MM.1S (cell line): Measurements from ENCODE around the gene LDLR.

Experiments
- DNase-seq: peaks from one replicate; pipeline ENCODE4 v3.0.0-alpha.2; 2015
- H2AFZ ChIP-seq: fragments of 300-600 bp; sonication (generic); 2 replicates; pipeline ENCODE4 v1.6.0; 2016; ENCODE audit warnings: antibody characterized with exemption, low read length
- H3F3A ChIP-seq: fragments of 300-600 bp; sonication (generic); 2 replicates; pipeline ENCODE4 v1.6.1; 2016; ENCODE audit warnings: mild to moderate bottlenecking, antibody characterized with exemption, low read length, moderate library complexity, mixed read lengths; ENCODE audit not compliant: insufficient read depth
- H3K27ac ChIP-seq: fragments of 300-600 bp; sonication (generic); 2 replicates; pipeline ENCODE4 v1.5.1; 2016; ENCODE audit warnings: mild to moderate bottlenecking, low read length
- H3K27me3 ChIP-seq: fragments of 300-600 bp; sonication (generic); replicated peaks from 2 replicates; pipeline ENCODE4 v1.6.0; 2016; ENCODE audit warnings: low read length; ENCODE audit not compliant: insufficient read depth
- H3K36me3 ChIP-seq: fragments of 300-600 bp; sonication (generic); replicated peaks from 2 replicates; pipeline ENCODE4 v1.6.1; 2016; ENCODE audit warnings: mild to moderate bottlenecking, low read length, mixed read lengths; ENCODE audit not compliant: insufficient read depth
- H3K4me1 ChIP-seq: fragments of 300-600 bp; sonication (generic); 2 replicates; pipeline ENCODE4 v1.6.1; 2016; ENCODE audit warnings: low read length, mixed read lengths
- H3K4me2 ChIP-seq: fragments of 300-600 bp; sonication (generic); 2 replicates; pipeline ENCODE4 v1.6.0; 2016; ENCODE audit warnings: low read depth, low read length
- H3K4me3 ChIP-seq: fragments of 300-600 bp; sonication (generic); 2 replicates; pipeline ENCODE4 v1.5.1; 2016; ENCODE audit warnings: low read length, mixed read lengths
- H3K79me2 ChIP-seq: fragments of 300-600 bp; sonication (generic); 2 replicates; pipeline ENCODE4 v1.6.1; 2016; ENCODE audit warnings: mixed run types, low read length, mixed read lengths
- H3K9ac ChIP-seq: fragments of 300-600 bp; sonication (generic); 2 replicates; pipeline ENCODE4 v1.6.1; 2016; ENCODE audit warnings: low read length, mixed read lengths
- H3K9me2 ChIP-seq: fragments of 300-600 bp; sonication (generic); replicated peaks from 2 replicates; pipeline ENCODE4 v1.6.1; 2016; ENCODE audit warnings: mild to moderate bottlenecking, low read length, mixed read lengths; ENCODE audit not compliant: insufficient read depth
- H3K9me3 ChIP-seq: fragments of 300-600 bp; sonication (generic); replicated peaks from 2 replicates; pipeline ENCODE4 v1.6.1; 2016; ENCODE audit warnings: mild to moderate bottlenecking, low read length, mixed read lengths; ENCODE audit not compliant: insufficient read depth
- H4K20me1 ChIP-seq: fragments of 300-600 bp; sonication (generic); 2 replicates; pipeline ENCODE4 v1.6.1; 2016; ENCODE audit warnings: mild to moderate bottlenecking, low read length, moderate library complexity, mixed read lengths; ENCODE audit not compliant: insufficient read depth
- EZH2 ChIP-seq: fragments of 300-600 bp; sonication (generic); optimal IDR thresholded peaks from 2 replicates; pipeline ENCODE3; 2017; ENCODE audit warnings: low read depth, mild to moderate bottlenecking, antibody characterized with exemption, low read length, mixed read lengths
- EZH2phosphoT487 ChIP-seq: fragments of 300-600 bp; sonication (generic); IDR thresholded peaks from 2 replicates; pipeline ENCODE4 v1.6.1; 2018; ENCODE audit warnings: antibody characterized with exemption, low read length
- TF ChIP-seq, protein P1 (sequence below): fragments of 300-600 bp; sonication (generic); IDR thresholded peaks from 2 replicates; pipeline ENCODE4 v1.5.1; 2016; ENCODE audit warnings: antibody characterized with exemption, low read length, mixed read lengths

LDLR gene

DNA sequence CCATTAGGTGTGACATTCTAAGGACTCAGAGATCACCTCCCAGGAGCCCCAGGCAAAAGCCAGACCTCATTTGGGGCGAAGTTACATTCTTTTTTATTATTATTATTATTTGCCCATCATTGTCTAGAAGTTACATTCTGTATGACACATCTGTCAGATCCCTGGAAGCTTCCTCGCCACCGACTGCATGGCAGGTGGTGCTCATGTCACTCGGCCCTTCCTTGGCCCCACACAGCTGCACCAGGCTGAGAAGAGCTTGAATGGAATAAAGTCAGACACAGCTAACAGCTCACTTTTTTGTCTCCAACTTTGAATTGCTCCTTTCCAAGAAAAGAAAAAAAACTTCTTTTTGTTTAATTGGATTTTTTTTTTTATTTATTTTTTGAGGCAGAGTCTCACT, 41.4 kb upstream of the LDLR start:
- Histone ChIP-seq H3K27me3 (no peaks in the 10 kb centered on the region), H3K9me2 (no peaks in the 10 kb centered on the region), H3K9me3 (no peaks in the 10 kb centered on the region), H3F3A (peaks cover 26% of the 10 kb centered on the region), H3K4me3 (no peak overlapping the region), H3K36me3 (peaks cover 4% of the 10 kb centered on the region; the same call in 1 of the 2 replicates), H3K4me1 (peaks cover 22% of the 10 kb centered on the region), H3K79me2 (peaks cover 12% of the 10 kb centered on the region), H3K4me2 (no peak overlapping the region), H2AFZ (no peak overlapping the region), H3K9ac (no peak overlapping the region), H3K27ac (no peak overlapping the region), H4K20me1 (no peaks in the 10 kb centered on the region)
- no peak for DNase-seq
- TF ChIP-seq EZH2 (no peak), EZH2phosphoT487 (no peak)
- TF ChIP-seq, protein P1, sequence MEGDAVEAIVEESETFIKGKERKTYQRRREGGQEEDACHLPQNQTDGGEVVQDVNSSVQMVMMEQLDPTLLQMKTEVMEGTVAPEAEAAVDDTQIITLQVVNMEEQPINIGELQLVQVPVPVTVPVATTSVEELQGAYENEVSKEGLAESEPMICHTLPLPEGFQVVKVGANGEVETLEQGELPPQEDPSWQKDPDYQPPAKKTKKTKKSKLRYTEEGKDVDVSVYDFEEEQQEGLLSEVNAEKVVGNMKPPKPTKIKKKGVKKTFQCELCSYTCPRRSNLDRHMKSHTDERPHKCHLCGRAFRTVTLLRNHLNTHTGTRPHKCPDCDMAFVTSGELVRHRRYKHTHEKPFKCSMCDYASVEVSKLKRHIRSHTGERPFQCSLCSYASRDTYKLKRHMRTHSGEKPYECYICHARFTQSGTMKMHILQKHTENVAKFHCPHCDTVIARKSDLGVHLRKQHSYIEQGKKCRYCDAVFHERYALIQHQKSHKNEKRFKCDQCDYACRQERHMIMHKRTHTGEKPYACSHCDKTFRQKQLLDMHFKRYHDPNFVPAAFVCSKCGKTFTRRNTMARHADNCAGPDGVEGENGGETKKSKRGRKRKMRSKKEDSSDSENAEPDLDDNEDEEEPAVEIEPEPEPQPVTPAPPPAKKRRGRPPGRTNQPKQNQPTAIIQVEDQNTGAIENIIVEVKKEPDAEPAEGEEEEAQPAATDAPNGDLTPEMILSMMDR, result no peak

DNA sequence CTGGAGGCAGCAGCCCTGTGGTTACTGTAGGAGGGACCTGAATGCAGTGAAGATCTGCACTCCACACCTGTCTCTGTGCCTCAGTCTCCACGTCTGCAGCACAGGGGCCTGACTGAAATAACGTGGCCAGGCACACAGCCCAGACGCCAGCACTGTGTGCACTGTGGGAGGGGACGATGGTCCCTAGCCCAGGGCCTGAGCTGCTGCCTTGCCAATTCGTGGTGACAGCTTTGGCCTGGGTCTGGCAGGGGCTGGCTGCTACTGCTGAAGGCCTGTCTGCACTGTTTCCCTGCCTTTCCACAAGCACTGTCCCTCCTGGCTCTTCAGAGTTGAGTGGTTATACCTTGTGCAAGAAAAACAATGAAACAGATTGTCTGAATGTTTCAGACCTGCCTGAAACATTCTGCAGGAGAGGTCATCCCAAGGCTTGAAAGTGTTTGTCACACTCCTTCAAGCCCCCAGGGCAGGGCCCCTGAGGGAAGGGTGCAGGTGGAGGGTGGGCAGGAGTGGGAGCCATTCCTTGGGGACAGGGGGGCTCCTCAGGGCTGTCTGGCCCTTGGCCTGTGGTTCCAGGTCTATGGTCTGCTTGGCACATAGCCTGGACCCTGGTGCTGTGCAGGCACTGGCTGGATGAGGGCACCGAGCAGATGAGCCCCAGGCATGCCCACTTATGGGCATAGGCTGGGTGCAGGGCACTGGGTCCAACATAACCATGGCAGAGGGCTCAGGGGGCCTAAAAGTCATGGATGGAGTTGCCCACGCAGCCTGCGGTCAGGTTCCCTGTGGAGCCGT, 38.7 kb upstream of the LDLR start:
- Histone ChIP-seq H3K27me3 (no peaks in the 10 kb centered on the region), H3K36me3 (no peaks in the 10 kb centered on the region), H3F3A (peaks cover 26% of the 10 kb centered on the region), H3K9me3 (no peaks in the 10 kb centered on the region), H4K20me1 (no peaks in the 10 kb centered on the region), H3K4me2 (0 out of 2 replicates have a peak overlapping the region, but pooled peaks have one; percentile 58), H3K4me3 (no peak overlapping the region), H2AFZ (no peak overlapping the region), H3K27ac (no peak overlapping the region; the same call in 1 of the 2 replicates), H3K9me2 (no peaks in the 10 kb centered on the region), H3K9ac (no peak overlapping the region), H3K79me2 (peaks cover 12% of the 10 kb centered on the region), H3K4me1 (peaks cover 22% of the 10 kb centered on the region)
- no peak for TF ChIP-seq EZH2phosphoT487
- TF ChIP-seq, protein P1, result no peak
- TF ChIP-seq EZH2, result no peak
- DNase-seq, result no peak

DNA sequence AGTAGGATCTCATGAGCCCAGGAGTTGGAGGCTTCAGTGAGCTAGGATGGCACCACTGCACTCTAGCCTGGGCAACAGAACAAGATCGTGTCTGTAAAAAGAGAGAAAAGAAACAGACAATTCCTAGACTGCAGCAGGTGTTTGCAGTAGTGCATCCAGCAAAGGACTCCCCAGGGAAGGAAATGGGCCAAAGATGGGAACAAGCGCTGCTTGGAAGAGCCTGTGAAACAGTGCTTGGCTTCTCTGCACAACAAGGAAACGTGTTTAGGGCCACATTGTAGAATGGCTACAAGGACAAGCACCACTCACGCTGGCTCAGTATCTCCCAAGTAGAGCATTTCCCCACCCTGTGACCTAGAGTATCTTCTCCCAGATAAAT, 35.5 kb upstream of the LDLR start:
- no peaks in the 10 kb centered on the region for H3K36me3 ChIP-seq
- no peak overlapping the region for H3K4me3 ChIP-seq
- no peak overlapping the region for H2AFZ ChIP-seq
- H3K9me2 ChIP-seq, result no peaks in the 10 kb centered on the region
- no peak overlapping the region for H3K27ac ChIP-seq
- no peaks in the 10 kb centered on the region for H3K9me3 ChIP-seq
- TF ChIP-seq EZH2phosphoT487 (no peak), EZH2 (no peak)
- TF ChIP-seq, protein P1, result no peak
- peaks cover 15% of the 10 kb centered on the region for H3K4me1 ChIP-seq
- H3K9ac ChIP-seq, result no peak overlapping the region
- H4K20me1 ChIP-seq, result no peaks in the 10 kb centered on the region
- no peak for DNase-seq
- no peaks in the 10 kb centered on the region for H3K27me3 ChIP-seq
- H3K79me2 ChIP-seq, result peaks cover 12% of the 10 kb centered on the region
- H3F3A ChIP-seq, result peaks cover 13% of the 10 kb centered on the region
- H3K4me2 ChIP-seq, result no peak overlapping the region
